Measurements from ENCODE around the gene SLC35C1.
A peak's percentile ranks its signal among the peaks of the same experiment; 100 is the strongest.
"Not testable (repeated sequence)": the region's sequence is repeated elsewhere in the genome, so short reads cannot be mapped to it uniquely, and the experiment has no call there.

The SLC35C1 gene

DNA sequence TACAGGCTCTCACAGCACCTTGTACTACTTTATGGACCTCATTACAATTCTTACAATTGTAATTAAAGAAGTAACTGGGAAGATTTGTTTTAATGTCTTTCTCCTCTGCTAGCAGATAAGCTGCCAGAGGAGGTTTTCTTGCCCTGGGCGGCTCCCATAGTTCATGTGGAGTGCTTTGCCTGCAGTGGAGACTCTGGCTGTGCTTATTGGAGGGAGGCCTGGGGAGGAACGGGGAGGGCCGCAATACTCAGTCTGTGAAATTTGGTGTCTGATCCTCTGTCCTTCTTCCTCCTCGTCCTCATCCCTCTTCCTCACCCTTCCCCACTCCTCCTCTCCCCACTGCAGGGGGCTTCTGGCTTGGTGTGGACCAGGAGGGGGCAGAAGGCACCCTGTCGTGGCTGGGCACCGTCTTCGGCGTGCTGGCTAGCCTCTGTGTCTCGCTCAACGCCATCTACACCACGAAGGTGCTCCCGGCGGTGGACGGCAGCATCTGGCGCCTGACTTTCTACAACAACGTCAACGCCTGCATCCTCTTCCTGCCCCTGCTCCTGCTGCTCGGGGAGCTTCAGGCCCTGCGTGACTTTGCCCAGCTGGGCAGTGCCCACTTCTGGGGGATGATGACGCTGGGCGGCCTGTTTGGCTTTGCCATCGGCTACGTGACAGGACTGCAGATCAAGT is 5.6 kb downstream of the SLC35C1 start:
- DNase-seq (ENCODE audit: low read depth, low spot score) = no peak

- no peak for DNase-seq (ENCODE audit: low read depth, low spot score)
Measured at GRCh38 chr11:45811109-45811435, 6.1 kb downstream of the SLC35C1 start.

DNA sequence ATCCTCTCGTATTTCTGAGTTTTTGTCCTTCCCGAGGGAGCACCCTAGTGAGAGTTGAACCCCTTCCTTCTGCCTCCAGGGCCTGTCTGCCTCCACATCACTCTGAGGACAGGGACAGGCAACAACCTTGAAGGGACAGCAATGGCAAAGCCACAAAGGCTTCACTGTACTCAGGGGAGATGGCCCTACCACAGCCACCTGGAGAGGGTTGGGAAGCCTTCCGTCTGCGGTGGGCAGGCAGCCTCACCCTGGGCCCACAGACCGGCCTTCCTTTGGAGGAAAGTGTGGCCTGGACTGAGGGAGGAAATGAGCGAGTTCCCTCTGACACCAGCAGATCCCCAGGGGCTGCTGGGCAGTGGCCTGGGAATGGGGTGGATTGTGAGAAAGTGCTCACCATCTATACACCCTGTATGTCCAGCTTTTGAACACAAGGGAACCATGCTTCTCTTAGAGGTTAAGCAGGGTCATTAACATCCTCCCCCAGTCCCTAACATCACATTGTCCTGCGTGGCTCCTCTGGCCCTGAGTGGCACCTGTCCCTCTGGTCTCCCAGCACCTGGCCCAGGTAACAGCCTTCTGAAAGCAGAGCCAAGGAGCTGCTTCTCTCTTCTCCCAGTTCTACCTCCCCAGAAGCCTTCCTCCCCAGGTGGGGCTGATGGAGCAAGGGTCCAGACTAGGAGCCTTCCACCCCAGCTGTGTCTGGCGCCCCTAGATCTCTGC is 6.8 kb downstream of the SLC35C1 start:
- DNase-seq (ENCODE audit: low read depth, low spot score) = no peak

- DNase-seq (ENCODE audit: low read depth, low spot score) = no peak
Measured at GRCh38 chr11:45812581-45813548, 7.9 kb downstream of the SLC35C1 start.

DNA sequence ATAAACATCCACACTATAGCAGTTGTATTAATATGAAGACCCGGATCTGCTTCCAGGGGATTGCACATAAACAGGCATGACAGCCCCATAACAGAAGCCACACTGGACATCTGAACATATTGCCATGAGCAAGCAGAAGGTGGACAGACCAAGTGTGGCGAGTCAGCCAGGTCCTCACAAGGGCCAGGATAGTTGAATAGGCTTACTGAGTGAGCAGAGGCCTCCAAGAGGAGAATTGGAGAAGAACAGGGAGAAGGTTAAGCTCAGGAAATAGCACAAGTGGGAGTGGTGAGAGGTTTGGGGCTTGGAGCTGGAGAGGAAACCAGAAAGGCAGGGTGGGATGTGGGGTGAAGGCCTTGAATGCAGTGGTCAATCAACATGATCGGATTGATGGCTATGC is 10.8 kb downstream of the SLC35C1 start:
- DNase-seq (ENCODE audit: low read depth, low spot score) = no peak

DNA sequence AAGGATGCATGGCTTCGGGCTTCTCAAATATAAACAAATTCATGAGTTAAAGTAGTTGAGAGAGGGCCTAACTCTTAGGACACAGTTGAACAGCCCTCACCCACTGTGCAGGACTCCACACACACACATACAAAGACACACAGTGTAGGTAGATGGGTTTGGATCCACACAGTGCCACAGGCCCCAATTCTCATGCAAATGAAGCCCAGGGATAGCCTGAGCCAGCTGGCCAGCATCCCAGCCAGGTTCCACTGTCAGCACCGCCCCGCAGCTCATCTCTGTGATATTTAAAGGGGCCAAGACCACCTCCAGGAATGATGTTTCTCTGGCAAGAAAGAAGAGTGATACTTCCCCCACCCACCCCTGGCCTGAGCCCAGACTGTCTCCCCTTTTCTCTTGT is 11.7 kb downstream of the SLC35C1 start:
- no peak for DNase-seq (ENCODE audit: low read depth, low spot score)

DNA sequence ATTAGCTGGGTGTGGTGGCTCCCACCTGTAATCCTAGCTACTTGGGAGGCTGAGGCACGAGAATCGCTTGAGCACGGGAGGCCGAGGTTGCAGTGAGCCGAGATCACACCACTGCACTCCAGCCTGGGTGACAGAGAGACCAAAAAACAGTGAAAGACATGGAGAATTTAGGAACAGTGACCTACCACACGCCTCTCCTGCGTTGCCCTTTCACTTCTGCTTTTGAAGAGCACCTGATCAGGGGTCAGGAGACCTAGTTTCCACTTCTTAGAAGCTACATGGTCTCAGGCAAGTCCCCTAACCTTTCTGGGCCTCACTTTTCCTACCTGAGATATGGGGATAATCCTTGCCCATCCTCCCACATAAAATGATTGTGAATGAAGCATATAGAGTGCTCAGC is 12.2 kb downstream of the SLC35C1 start:
- no peak for DNase-seq (ENCODE audit: low read depth, low spot score)

- no peak for DNase-seq (ENCODE audit: low read depth, low spot score)
Measured at GRCh38 chr11:45818961-45819605, 14.1 kb downstream of the SLC35C1 start.

DNA sequence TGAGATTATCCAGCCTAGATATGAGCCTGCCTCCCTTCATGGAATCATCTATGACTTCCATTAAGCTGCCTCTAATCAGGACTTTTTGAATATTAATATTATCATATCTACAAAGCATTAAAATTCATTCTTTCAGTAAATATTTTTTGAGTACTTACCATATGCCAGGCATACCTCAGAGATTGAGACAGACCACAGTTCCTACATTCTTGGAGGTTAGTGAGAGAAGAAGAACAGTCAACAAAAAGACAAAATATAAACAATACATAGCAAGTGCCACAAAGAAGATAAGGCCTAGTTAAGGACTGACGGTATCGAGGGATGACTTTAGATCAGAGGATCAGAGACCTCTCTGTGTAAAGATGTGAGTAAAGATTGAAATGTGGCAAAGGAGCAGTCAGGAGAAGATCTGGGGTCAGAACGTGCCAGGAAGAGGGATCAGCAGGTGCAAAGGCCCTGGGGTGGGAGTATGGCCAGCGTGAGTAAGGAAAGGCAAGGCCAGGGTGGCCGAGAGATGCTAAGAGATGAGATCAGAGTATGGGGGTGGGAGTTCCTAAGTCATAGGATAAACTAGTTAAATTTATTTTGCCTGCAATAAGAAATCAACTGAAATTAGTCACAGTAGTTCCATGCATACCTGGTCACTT is 15.4 kb downstream of the SLC35C1 start:
- no peak for DNase-seq (ENCODE audit: low read depth, low spot score)

- DNase-seq (ENCODE audit: low read depth, low spot score) = not testable (repeated sequence)
Measured at GRCh38 chr11:45826492-45826891, 21.5 kb downstream of the SLC35C1 start.

GRCh38 chr11:45827123-45827522 is 22.2 kb downstream of the SLC35C1 start:
- no peak for DNase-seq (ENCODE audit: low read depth, low spot score)

DNA sequence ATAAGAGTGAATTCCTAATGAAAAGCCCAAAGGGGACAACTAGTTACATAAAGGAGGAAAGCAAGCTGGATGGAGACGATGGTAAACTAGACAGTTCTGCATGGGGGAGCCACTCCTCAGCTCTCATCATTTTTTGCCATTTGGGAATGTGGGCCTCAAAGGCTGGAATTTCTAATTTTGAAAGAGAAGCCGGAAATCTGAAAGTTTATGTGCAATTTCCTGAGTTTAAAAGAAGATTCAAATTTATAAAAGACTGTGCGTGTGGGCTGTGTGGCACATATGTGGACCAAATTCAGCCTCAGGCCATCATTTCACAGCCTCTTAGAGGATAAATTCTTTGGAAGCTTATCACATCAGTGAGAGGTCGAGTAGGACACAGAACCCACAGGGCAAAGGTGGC is 24.0 kb downstream of the SLC35C1 start:
- DNase-seq (ENCODE audit: low read depth, low spot score) = no peak

GRCh38 chr11:45830596-45830995 is 25.6 kb downstream of the SLC35C1 start:
- DNase-seq (ENCODE audit: low read depth, low spot score) = no peak

- no peak for DNase-seq (ENCODE audit: low read depth, low spot score)
Measured at GRCh38 chr11:45832811-45833441, 28.0 kb downstream of the SLC35C1 start.

- DNase-seq (ENCODE audit: low read depth, low spot score) = no peak
Measured at GRCh38 chr11:45833761-45834160, 28.8 kb downstream of the SLC35C1 start.

DNA sequence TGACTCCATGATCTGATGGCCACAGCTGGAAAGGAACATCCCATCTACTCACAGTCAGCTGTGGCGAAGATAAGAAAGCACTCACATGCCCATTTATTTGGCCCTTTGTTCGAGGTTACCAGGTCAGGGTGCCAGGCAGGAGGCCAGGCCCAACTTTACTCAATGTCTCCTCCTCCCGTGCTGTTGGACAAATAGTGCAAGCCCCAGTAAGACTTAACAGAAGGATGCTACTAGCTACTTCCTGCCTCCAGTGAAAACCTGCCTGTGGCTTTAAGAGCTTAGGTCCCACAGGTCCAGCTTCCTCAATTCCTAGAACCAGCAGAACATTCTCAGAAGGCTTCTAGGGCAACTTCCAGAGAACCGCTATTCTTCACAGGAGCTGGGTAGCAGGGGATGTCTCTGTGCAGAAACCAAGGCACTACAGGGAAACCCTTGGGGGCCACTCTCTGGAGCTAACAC is 29.4 kb downstream of the SLC35C1 start:
- no peak for DNase-seq (ENCODE audit: low read depth, low spot score)

DNA sequence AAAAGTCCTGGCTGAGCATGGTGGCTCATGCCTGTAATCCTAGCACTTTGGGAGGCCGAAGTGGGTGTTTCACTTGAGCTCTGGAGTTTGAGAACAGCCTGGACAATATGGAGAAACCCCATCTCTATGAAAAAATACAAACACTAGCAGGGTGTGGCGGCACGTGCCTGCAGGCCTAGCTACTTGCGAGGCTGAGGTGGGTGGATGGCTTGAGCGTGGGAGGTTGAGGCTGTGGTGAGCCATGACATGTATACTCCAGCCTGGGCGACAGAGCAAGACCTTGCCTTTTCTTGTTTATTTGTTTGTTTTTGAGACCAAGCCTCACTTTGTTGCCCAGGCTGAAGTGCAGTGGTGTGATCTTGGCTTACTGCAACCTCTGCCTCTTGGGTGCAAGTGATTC is 34.3 kb downstream of the SLC35C1 start:
- no peak for DNase-seq (ENCODE audit: low read depth, low spot score)

DNA sequence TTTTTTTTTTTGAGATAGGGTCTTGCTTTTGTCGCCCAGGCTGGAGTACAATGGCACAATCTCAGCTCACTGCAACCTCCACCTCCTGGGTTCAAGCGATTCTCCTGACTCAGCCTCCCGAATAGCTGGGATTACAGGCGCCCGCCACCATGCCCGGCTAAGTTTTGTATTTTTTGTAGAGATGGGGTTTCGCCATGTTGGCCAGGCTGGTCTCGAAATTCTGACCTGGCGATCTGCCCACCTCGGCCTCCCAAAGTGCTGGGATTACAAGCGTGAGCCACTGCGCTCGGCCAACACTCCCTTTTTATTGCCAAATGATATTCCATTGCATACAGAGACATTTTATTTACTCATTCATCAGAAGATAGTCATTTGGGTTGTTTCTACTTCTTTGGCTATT is 35.3 kb downstream of the SLC35C1 start:
- DNase-seq (ENCODE audit: low read depth, low spot score) = not testable (repeated sequence)

GRCh38 chr11:45843158-45843924 is 38.4 kb downstream of the SLC35C1 start:
- DNase-seq (ENCODE audit: low read depth, low spot score) = peak; percentile 61
